Dendritic cell treated with granulocyte-macrophage colony-stimulating factor and Interleukin-4, amounts not matched to agents 40 ng/mL and 50 ng/mL, for 4 days (primary cell): ENCODE measurements around the gene C21orf58.

Source experiments
- H3K27ac Mint-ChIP-seq: one replicate; pipeline ENCODE4 v1.8.0; 2022; ENCODE audit warnings: mild to moderate bottlenecking, mixed read lengths
- H3K27me3 Mint-ChIP-seq: one replicate; pipeline ENCODE4 v1.8.0; 2022; ENCODE audit warnings: mild to moderate bottlenecking, mixed read lengths
- H3K36me3 Mint-ChIP-seq: one replicate; pipeline ENCODE4 v1.8.0; 2022; ENCODE audit warnings: low read depth, mixed read lengths
- H3K4me1 Mint-ChIP-seq: one replicate; pipeline ENCODE4 v1.8.0; 2022; ENCODE audit warnings: low read depth, mixed read lengths
- H3K4me3 Mint-ChIP-seq: one replicate; pipeline ENCODE4 v1.8.0; 2022; ENCODE audit warnings: mild to moderate bottlenecking, moderate library complexity, mixed read lengths
- H3K9me3 Mint-ChIP-seq: one replicate; pipeline ENCODE4 v1.8.0; 2022; ENCODE audit warnings: mixed read lengths
- intact Hi-C: fragments of 100-400 bp; cut with micrococcal nuclease; formaldehyde crosslinking; loops from one replicate; pipeline ENCODE4 v1.15.0; 2022

The C21orf58 gene

GRCh38 chr21:46285761-46286647, 37.7 kb downstream of the C21orf58 start, which contains the start of gene YBEY:
TSS of gene YBEY (plus strand) at chr21:46286342. CDS start at chr21:46286914, 572 bp downstream.
- Mint-ChIP-seq H3K27ac (peak within 1 kb of the TSS; percentile 98), H3K27me3 (no peaks in the 10 kb centered on the region), H3K9me3 (no peaks in the 10 kb centered on the region), H3K4me1 (peaks cover 70% of the 10 kb centered on the region), H3K4me3 (peak within 1 kb of the TSS; percentile 95), H3K36me3 (peaks cover 73% of the 10 kb centered on the region)
- intact Hi-C loops = loop anchor here (1.0 kb wide), 2 partner anchors 38 to 58 kb away; partner anchors contain the start of genes LSS and PCNT

- H3K4me3 Mint-ChIP-seq = peak within 1 kb of the TSS; percentile 95
- intact Hi-C loops = no loop called here
Observed at GRCh38 chr21:46285206-46285661, 38.4 kb downstream of the C21orf58 start, which contains the start of gene MCM3AP. TSS of gene MCM3AP (minus strand) at chr21:46285611. CDS start at chr21:46285286, 325 bp downstream.

GRCh38 chr21:46284733-46285132, 38.9 kb downstream of the C21orf58 start:
- Mint-ChIP-seq H3K4me3 (peak overlapping the region; percentile 95), H3K9me3 (no peaks in the 10 kb centered on the region), H3K36me3 (peaks cover 78% of the 10 kb centered on the region), H3K27ac (peak overlapping the region; percentile 98), H3K4me1 (peaks cover 66% of the 10 kb centered on the region), H3K27me3 (no peaks in the 10 kb centered on the region)
- intact Hi-C loops = no loop called here

More at GRCh38 chr21:46285206-46285661, 38.4 kb downstream of the C21orf58 start, which contains the start of gene MCM3AP:
- Mint-ChIP-seq H3K4me1 (peaks cover 70% of the 10 kb centered on the region), H3K27me3 (no peaks in the 10 kb centered on the region), H3K27ac (peak within 1 kb of the TSS; percentile 98), H3K36me3 (peaks cover 78% of the 10 kb centered on the region), H3K9me3 (no peaks in the 10 kb centered on the region)

GRCh38 chr21:46284077-46284644, 39.5 kb downstream of the C21orf58 start:
- Mint-ChIP-seq H3K27me3 (no peaks in the 10 kb centered on the region), H3K9me3 (no peaks in the 10 kb centered on the region), H3K4me3 (peak overlapping the region; percentile 95), H3K27ac (peak overlapping the region; percentile 98), H3K4me1 (peaks cover 62% of the 10 kb centered on the region), H3K36me3 (peaks cover 78% of the 10 kb centered on the region)
- intact Hi-C loops = no loop called here

DNA sequence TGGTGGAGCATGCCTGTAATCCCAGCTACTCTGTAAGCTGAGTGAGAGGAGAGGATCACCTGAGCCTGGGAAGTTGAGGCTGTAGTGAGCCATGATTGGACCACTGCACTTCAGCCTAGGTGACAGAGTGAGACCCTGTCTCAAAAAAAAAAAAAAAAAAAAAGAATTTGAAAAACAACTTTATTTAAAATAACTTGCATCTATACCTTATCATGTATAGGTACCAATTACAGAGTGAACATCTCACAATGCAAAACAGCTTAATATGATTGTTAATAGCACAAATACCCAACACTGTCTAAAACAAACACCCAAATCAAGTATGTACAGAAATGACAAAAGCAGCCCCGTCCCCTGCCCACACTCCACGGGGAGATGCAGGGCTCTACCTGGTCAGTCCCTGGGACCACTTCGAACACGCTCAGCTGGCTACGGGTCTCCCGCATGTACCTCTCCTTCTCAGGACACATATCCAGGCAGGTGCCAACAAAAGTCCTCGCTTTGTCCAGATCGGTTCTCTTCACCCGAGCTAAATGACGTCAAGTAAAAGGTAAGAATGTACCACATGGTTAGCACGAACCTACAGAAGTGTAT, 48.8 kb downstream of the C21orf58 start:
- no peak overlapping the region for H3K4me3 Mint-ChIP-seq
- H3K4me1 Mint-ChIP-seq = no peaks in the 10 kb centered on the region
- intact Hi-C loops = no loop called here
- no peak overlapping the region for H3K27ac Mint-ChIP-seq
- H3K9me3 Mint-ChIP-seq = no peaks in the 10 kb centered on the region
- H3K36me3 Mint-ChIP-seq = peaks cover 100% of the 10 kb centered on the region
- H3K27me3 Mint-ChIP-seq = no peaks in the 10 kb centered on the region

GRCh38 chr21:46273341-46273740, 50.3 kb downstream of the C21orf58 start:
- Mint-ChIP-seq H3K27me3 (no peaks in the 10 kb centered on the region), H3K4me3 (no peak overlapping the region), H3K36me3 (peaks cover 99% of the 10 kb centered on the region), H3K4me1 (no peaks in the 10 kb centered on the region), H3K9me3 (no peaks in the 10 kb centered on the region), H3K27ac (no peak overlapping the region)
- intact Hi-C loops = no loop called here

GRCh38 chr21:46269466-46269865, 54.2 kb downstream of the C21orf58 start:
- Mint-ChIP-seq H3K36me3 (peaks cover 99% of the 10 kb centered on the region), H3K27me3 (no peaks in the 10 kb centered on the region), H3K9me3 (no peaks in the 10 kb centered on the region), H3K27ac (no peak overlapping the region), H3K4me1 (no peaks in the 10 kb centered on the region), H3K4me3 (no peak overlapping the region)
- intact Hi-C loops = no loop called here

- Mint-ChIP-seq H3K36me3 (peaks cover 99% of the 10 kb centered on the region), H3K27ac (no peak overlapping the region), H3K4me3 (no peak overlapping the region), H3K27me3 (no peaks in the 10 kb centered on the region), H3K9me3 (no peaks in the 10 kb centered on the region), H3K4me1 (no peaks in the 10 kb centered on the region)
- intact Hi-C loops = no loop called here
Observed at GRCh38 chr21:46268371-46268770, 55.3 kb downstream of the C21orf58 start.

DNA sequence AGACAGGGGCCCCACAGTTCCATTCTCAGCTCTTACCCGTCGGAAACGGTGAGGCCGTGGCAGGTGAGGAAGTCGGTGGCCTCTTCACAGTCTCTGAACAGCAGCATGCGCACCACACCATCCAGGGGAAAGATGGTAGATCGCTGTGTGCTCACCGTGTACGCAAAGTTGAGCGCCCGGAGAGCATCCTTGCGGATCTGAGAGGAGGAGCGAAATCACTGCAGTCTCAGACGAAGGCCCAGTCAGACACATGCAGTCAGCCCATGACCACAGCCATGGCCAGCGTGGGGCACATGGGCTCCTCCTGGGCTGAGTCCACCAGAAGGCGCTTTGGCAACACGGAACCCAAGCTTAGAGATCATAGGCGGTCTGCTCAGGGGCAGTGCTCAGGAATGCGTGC, 56.7 kb downstream of the C21orf58 start:
- Mint-ChIP-seq H3K27me3 (no peaks in the 10 kb centered on the region), H3K27ac (no peak overlapping the region), H3K9me3 (no peaks in the 10 kb centered on the region), H3K4me3 (no peak overlapping the region), H3K4me1 (no peaks in the 10 kb centered on the region), H3K36me3 (peaks cover 99% of the 10 kb centered on the region)
- intact Hi-C loops = no loop called here

GRCh38 chr21:46265736-46266525, 57.7 kb downstream of the C21orf58 start:
- no peaks in the 10 kb centered on the region for H3K27me3 Mint-ChIP-seq
- H3K36me3 Mint-ChIP-seq = peaks cover 99% of the 10 kb centered on the region
- no peaks in the 10 kb centered on the region for H3K4me1 Mint-ChIP-seq
- no peak overlapping the region for H3K27ac Mint-ChIP-seq
- no peak overlapping the region for H3K4me3 Mint-ChIP-seq
- no peaks in the 10 kb centered on the region for H3K9me3 Mint-ChIP-seq
- intact Hi-C loops = no loop called here

- intact Hi-C loops = no loop called here
- peaks cover 99% of the 10 kb centered on the region for H3K36me3 Mint-ChIP-seq
- no peaks in the 10 kb centered on the region for H3K4me1 Mint-ChIP-seq
- H3K4me3 Mint-ChIP-seq = no peak overlapping the region
- no peaks in the 10 kb centered on the region for H3K27me3 Mint-ChIP-seq
- no peak overlapping the region for H3K27ac Mint-ChIP-seq
- H3K9me3 Mint-ChIP-seq = no peaks in the 10 kb centered on the region
Observed at GRCh38 chr21:46264690-46265144, 59.0 kb downstream of the C21orf58 start.

DNA sequence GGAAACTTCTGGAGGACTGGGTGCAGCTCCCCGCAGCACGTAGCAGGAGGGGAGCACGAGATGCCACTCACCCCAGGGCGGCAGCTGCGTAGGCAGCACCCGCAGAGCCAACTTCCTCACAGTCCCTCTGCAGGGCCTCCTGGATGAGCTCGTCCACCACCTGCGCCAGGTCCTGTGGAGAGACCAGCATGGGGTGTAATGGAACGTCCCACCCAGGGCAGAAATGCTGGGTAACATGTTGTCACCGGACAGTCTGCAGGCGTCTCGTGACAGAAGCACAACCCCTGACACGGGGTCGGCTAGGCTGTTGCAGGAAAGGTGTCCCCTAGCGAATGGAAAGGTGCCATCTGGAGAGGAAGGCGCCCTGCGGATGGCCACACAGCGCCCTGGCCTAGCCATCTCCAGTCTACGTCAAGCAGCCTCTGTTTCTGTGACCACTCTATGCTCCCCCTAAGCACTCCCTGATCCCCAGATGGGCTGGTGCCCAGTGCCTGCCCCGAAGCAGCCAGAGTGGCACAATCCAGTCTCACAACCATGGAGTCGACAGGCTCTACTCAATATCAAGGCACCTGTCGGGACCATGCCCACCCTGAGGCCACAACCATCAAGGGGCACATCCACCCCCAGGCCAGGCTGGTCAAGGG, 59.5 kb downstream of the C21orf58 start:
- H3K27ac Mint-ChIP-seq = no peak overlapping the region
- intact Hi-C loops = no loop called here
- no peak overlapping the region for H3K4me3 Mint-ChIP-seq
- H3K36me3 Mint-ChIP-seq = peaks cover 99% of the 10 kb centered on the region
- H3K27me3 Mint-ChIP-seq = no peaks in the 10 kb centered on the region
- H3K4me1 Mint-ChIP-seq = no peaks in the 10 kb centered on the region
- no peaks in the 10 kb centered on the region for H3K9me3 Mint-ChIP-seq

- H3K4me3 Mint-ChIP-seq = no peak overlapping the region
- no peaks in the 10 kb centered on the region for H3K9me3 Mint-ChIP-seq
- peaks cover 10% of the 10 kb centered on the region for H3K4me1 Mint-ChIP-seq
- intact Hi-C loops = no loop called here
- H3K36me3 Mint-ChIP-seq = peaks cover 100% of the 10 kb centered on the region
- no peak overlapping the region for H3K27ac Mint-ChIP-seq
- H3K27me3 Mint-ChIP-seq = no peaks in the 10 kb centered on the region
Observed at GRCh38 chr21:46256501-46256994, 67.1 kb downstream of the C21orf58 start.
